Measurements from ENCODE around the gene WDR47. TPM values are rescaled to one million over a fixed set of nuclear protein-coding genes. Genes with fewer than 3 reads are reported as not detected.

The WDR47 gene
- 5.7 to 8.1 TPM (median 7.4 TPM) in 5 replicates for total RNA-seq (2022; extraction: Qiagen RNA extraction; ENCODE audit: low read depth)

GRCh38 chr1:109041621-109042468, at the start of gene WDR47:
TSS of gene WDR47 (minus strand) at chr1:109042102. CDS start at chr1:109023512, 18,590 bp downstream.

GRCh38 chr1:109090196-109091077, 48.5 kb upstream of the WDR47 start, which contains the start of gene TMEM167B:
TSS of gene TMEM167B (plus strand) at chr1:109090764. CDS start at chr1:109090873, 109 bp downstream.

GRCh38 chr1:109075531-109076490, 33.9 kb upstream of the WDR47 start, which contains the start of gene TAF13:
TSS of gene TAF13 (minus strand) at chr1:109076003. CDS start at chr1:109075947, 56 bp downstream.

GRCh38 chr1:108963052-108963686, 78.7 kb downstream of the WDR47 start, which contains the start of gene CLCC1:
TSS of gene CLCC1 (minus strand) at chr1:108963484. CDS start at chr1:108950437, 13,047 bp downstream.

Other genes starting within 250 kb of the WDR47 start
- 0.72 to 1.1 TPM (median 0.87 TPM) in 5 replicates for gene AKNAD1, start 185.0 kb downstream of the WDR47 start, total RNA-seq (2022; extraction: Qiagen RNA extraction; ENCODE audit: low read depth)
- gene GPSM2, start 165.1 kb downstream of the WDR47 start, total RNA-seq (2022; extraction: Qiagen RNA extraction; ENCODE audit: low read depth), result 13.6 to 17.3 TPM (median 16.8 TPM) in 5 replicates
- 12.2 to 19.6 TPM (median 18.6 TPM) in 5 replicates for gene CLCC1, start 78.6 kb downstream of the WDR47 start, total RNA-seq (2022; extraction: Qiagen RNA extraction; ENCODE audit: low read depth)
- 29.0 to 37.6 TPM (median 32.2 TPM) in 5 replicates for gene TAF13, start 33.9 kb upstream of the WDR47 start, total RNA-seq (2022; extraction: Qiagen RNA extraction; ENCODE audit: low read depth)
- 7.7 to 11.7 TPM (median 10.6 TPM) in 5 replicates for gene TMEM167B, start 48.7 kb upstream of the WDR47 start, total RNA-seq (2022; extraction: Qiagen RNA extraction; ENCODE audit: low read depth)
- 0.41 to 0.96 TPM (median 0.55 TPM) in 5 replicates for gene ELAPOR1, start 72.0 kb upstream of the WDR47 start, total RNA-seq (2022; extraction: Qiagen RNA extraction; ENCODE audit: low read depth)
- gene SARS1, start 171.8 kb upstream of the WDR47 start, total RNA-seq (2022; extraction: Qiagen RNA extraction; ENCODE audit: low read depth), result 95.9 to 105 TPM (median 102 TPM) in 5 replicates
- gene CELSR2, start 207.4 kb upstream of the WDR47 start, total RNA-seq (2022; extraction: Qiagen RNA extraction; ENCODE audit: low read depth), result 4.6 to 6.2 TPM (median 5.8 TPM) in 5 replicates
- 18.6 to 25.2 TPM (median 24.6 TPM) in 5 replicates for gene PSRC1, start 241.0 kb upstream of the WDR47 start, total RNA-seq (2022; extraction: Qiagen RNA extraction; ENCODE audit: low read depth)